Skin of body (tissue), 2 donors: ENCODE measurements around the gene CHD5. TPM values are rescaled to one million over a fixed set of nuclear protein-coding genes. Genes with fewer than 3 reads are reported as not detected.

Experiments
- DNase-seq: peaks from one replicate; lab custom pipeline; 2025; lab: John Stamatoyannopoulos, UW
- total RNA-seq: library from RNA; depleted of rRNA; stranded (reverse); fragments of >200 nt; gene quantifications from one replicate; pipeline ENCODE4 v1.2.3, GENCODE V29; 2014

CHD5 gene
- total RNA-seq, 1 donor from 2014 or later, result 1.4 TPM

DNA sequence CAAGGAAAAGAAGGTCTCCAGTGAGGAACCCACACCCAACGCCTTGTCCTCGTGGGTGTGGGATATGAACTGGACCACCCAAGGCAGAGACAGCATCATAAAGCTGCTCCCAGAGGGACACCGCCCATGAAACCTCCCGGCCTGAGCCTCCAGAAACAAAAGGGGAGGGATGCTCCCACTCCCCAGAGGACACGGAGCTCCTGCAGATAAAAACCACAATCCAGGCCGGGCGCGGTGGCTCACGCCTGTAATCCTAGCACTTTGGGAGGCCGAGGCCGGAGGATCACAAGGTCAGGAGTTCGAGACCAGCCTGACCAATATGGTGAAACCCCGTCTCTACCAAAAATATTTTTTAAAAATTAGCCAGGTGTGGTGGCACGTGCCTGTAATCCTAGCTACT lies 66.4 kb downstream of the CHD5 start:
- DNase-seq, result no peak

DNA sequence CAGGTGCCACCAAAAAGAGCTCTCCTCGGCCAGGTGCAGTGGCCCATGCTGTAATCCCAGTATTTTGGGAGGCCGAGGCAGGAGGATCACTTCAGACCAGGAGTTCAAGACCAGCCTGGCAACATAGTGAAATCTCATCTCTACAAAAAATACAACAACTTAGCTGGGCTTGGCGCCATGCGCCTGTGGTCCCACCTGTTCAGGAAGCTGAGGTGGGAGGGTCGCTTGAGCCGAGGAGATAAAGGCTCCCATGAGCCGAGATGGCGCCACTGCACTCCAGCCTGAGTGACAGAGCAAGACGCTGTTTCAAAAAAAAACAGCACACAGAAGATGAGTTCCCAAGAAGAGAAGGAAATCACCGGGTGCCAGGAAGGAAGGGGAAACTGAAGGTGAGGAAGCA lies 67.0 kb downstream of the CHD5 start:
- no peak for DNase-seq

DNA sequence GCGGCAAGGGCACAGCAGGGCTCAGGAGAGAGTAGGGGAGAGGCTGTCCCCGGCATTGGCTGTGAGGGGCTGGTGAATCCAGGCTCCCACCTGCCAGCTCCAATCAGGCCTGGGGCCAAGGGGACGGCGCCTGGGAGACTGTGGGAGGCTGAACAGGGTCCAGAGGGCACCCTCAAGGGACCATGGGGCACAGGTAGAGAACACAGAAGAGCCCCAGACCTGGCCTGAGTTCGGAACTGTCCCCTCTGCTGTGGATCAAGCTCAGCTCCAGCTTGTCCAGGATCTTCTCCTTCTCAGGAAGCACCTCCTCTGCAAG lies 67.5 kb downstream of the CHD5 start:
- DNase-seq, result no peak

DNA sequence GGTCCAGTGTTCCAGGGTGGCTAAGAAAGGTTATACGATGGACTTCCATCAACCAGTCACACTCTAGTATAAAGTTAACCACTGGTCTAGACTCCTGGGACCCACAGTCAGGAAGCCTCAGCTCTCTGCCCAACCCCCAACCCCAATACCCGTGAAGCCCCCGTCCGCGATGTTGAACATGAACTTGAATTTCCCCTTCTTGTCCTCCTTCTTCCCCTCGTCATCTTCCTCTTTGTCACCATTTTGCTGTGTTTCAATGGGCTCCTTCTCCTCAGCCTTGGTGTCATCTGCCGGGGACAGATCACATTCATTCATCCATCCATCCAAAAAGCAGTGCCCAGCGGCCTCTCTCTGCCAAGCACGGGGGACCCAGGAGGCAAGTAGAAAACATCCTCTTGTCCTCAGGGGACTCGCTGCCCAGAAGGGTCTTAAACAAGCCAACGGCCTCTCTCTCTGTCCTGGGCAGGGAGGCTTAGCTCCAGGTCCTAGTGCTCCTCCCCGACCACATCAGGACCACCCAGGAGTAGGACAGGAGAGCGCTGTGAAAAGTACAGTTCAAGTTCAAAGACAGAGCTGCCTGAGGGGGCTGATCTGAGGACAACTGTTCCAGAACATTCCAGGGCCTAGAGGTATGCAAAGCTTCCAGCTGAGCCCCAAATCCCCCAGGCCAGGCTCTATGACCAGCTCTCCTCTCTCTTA lies 68.0 kb downstream of the CHD5 start:
- no peak for DNase-seq

DNA sequence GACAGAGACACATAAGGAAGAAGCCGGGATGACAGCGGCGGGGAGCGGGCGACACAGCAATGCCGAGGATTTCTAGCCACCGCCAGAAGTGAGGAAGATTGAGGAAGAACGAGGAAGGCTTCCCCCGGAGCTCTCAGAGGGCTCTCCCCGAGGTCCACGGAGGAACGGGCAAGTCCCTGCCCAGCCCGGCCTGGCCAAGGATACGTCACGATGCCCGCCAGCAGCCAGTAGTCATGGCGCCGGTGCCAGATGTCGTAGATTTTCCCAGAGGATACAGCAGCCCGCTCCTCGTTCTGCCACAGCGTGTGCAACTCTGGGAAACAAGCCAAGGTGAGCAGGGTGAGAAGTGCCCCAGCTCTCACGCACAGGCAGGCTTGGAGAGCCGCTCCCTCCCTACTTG lies 68.5 kb downstream of the CHD5 start:
- no peak for DNase-seq

GRCh38 chr1:6110326-6110725 lies 69.8 kb downstream of the CHD5 start:
- DNase-seq, result no peak

DNA sequence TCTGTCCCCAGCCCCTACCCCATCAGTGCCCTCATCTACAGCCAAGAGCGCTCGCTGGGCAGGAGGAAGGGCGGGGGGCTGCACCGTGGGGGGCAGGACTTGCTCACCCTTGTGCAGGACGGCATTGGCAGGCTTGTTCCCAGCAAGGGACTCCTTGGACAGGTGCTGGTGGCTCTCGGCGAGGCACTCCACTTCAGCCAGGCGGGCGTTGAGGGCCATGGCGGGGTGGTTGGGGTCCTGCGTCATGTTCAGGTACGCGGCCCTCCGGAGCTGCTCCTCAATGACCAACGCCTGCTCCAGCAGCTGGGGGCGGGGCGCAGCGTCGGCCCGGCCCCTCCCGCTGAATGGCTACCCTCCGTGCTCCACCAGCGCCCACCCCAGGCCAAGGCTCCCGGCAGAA lies 70.4 kb downstream of the CHD5 start:
- DNase-seq, result no peak

DNA sequence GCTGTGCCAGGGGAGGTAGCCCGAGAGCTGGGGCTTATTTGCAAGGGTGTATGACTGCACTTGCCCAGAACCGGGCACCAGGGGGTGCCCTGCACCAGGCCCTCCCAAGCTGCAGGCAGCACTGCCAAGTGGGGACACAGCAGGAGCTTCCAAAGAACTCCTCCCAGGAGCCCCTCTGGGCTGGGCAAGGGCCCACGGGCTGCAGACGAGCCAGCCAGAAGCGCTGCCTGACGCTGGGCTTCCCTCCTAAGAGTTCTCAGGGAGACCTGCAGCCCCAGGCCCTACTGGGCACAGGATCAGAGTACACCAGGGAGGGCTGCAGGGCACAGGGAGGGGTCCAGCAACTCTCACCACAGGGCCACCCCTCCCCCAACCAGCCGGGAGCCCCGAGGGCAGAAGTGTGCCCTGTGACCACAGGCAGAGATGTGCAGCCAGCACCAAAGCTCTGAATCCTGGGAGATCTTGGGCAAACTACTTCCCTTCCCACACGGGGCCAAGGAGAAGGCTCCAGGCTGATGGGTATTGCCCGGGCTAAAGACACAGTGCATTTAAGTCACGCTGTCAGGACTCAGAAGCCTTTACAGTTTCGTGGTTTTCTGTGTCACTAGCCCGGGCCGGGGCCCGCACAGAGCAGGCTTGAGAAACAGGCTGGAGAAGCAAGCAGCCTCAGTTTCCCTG lies 71.0 kb downstream of the CHD5 start:
- DNase-seq, result no peak

- DNase-seq, result no peak
Measured at GRCh38 chr1:6108476-6108875, 71.6 kb downstream of the CHD5 start.

- no peak for DNase-seq
Measured at GRCh38 chr1:6107409-6108356, 72.4 kb downstream of the CHD5 start.

DNA sequence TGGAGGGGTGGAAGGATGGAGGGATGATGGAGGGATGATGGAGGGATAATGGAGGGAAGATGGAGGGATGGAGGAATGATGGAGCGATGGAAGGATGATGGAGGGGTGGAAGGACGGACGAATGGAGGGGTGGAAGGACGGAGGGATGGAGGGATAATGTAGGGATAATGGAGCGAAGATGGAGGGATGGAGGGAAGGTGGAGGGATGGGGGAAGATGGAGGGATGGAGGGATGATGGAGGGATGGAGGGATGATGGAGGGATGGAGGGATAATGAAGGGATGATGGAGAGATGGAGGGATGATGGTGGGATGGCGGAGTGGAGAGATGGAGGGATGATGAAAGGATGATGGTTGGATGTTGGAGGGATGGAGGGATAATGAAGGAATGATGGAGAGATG lies 73.1 kb downstream of the CHD5 start:
- no peak for DNase-seq

- DNase-seq, result no peak
Measured at GRCh38 chr1:6106321-6106731, 73.8 kb downstream of the CHD5 start.

GRCh38 chr1:6105763-6106162 lies 74.4 kb downstream of the CHD5 start:
- no peak for DNase-seq

DNA sequence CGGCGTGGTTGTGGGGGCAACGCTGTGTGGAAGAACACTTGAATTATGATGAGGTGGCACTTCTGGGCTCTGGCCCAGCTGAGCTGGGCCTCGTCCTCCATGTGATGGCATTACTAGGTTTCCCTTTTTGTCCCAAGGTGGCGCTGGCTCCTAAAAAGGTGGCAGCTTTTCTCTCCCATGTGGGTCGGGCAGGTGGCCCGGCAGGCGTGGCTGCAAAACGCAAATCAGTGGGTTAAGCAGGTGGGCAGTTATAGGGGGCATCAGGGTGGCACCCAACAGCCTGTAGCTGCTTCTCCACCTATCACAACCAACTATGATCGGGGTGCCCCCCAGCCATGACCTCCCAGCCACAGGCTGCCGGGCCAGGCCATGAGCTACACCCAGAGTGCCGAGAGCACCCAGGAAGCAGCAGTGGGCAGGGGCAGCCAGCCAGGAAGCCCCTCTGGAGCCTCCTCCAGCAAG lies 74.9 kb downstream of the CHD5 start:
- DNase-seq, result no peak

DNA sequence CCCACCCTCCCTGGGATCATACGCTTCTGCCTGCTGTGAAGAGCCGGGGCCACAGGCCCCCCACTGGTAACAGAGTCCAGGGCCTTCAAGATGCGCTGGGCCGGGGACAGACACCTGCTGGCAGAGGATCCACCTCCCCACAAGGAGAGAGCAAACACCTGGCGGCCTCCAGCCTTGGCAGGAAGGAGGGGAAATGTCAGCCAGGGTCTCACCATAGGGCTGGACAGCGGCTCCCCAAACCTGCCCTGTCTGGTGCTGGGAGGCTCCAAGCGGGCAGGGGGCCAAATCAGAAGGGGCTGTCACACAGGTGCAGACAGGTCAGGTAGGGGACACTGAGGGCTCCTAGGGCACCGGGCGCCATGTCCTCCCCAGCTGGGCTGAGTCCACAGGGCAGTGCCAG lies 75.5 kb downstream of the CHD5 start:
- no peak for DNase-seq

DNA sequence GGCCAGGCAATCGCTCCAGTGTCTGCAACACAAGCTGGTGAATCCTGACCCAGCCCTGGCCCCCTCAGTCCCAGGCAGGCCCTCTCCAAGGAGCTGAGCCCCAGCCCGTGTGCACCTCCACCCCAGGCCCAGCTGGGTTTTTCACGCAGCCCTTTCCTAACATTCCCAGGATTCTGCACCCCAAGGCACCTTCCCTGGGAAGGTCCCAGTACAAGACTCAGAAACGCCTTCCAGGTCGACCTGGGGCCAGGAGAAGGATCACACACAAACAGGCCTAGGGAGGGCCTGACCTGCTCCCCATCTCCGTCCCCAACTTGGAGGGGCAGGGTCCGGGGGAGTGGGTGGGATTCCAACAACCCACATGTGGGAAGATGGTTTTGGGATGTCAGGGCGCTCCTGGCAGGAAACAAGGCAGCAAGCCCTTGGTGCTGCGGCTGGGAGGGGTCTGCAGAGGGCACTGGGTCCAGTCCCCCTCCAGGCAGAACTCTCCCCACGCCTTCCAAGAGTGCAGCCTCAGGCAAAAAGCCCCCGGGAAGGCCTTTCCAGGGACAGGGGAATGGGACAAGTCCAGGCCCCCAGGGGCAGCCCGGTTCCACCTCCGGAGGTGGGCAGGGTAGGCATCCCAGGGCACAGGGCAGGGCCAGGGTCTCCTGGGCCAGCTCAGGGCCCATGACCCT lies 76.1 kb downstream of the CHD5 start:
- no peak for DNase-seq

GRCh38 chr1:6103111-6103853 lies 76.8 kb downstream of the CHD5 start:
- DNase-seq, result no peak

- no peak for DNase-seq
Measured at GRCh38 chr1:6102532-6102845, 77.6 kb downstream of the CHD5 start.

DNA sequence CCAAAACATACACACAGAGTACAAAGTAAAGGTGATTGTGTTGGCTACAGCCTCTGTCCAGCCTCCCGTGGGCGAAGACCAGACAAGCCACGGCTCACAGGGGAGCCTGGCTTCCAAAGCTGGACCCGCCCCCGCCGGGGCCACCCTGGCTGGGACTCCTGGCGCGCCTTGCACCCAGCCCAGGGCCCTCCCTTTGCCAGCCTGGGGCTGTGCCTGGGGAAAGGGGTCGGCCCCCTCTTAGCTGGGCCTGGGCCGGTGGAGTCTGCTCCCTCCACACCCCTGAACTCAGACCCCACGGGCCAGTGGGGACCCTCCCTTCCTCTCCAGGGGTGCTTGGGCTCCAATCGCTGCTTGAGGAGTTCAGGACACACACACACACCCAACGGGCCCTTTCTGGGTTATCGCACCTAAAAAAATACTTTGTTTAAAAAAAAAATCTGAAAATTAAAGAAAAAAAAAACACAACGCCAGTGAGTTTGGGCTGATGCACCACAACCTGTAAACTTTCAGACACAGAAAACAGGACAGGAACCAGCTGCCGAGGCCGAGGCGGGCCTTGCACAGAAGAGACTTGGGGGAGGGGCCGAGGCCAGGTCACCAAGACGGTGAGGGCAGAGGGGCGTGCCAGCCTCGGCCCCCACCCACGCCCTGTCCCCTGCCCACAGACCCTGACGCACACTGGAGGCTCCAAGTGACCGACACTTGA lies 78.1 kb downstream of the CHD5 start:
- DNase-seq, result no peak
